Hepatocyte (in vitro differentiated cells): ENCODE measurements around the gene RASGEF1C. TPM values are rescaled to one million over a fixed set of nuclear protein-coding genes. Genes with fewer than 3 reads are reported as not detected.

ENCODE experiments used
- DNase-seq: peaks from one replicate; pipeline ENCODE4 v3.0.0-alpha.2; 2016; ENCODE audit warnings: low spot score
- H2AFZ ChIP-seq: fragments of 200-600 bp; sonication (generic); 2 replicates; pipeline ENCODE4 v1.6.0; 2016; ENCODE audit warnings: antibody characterized with exemption, mild to moderate bottlenecking
- H3K27ac ChIP-seq: fragments of 200-600 bp; sonication (generic); 2 replicates; pipeline ENCODE4 v1.5.1; 2016; ENCODE audit warnings: mild to moderate bottlenecking
- H3K27me3 ChIP-seq: fragments of 200-600 bp; sonication (generic); 2 replicates; pipeline ENCODE4 v1.6.1; 2016
- H3K36me3 ChIP-seq: fragments of 200-600 bp; sonication (generic); replicated peaks from 2 replicates; pipeline ENCODE4 v1.5.1; 2016; ENCODE audit warnings: low read depth; ENCODE audit not compliant: insufficient read depth
- H3K4me1 ChIP-seq: fragments of 200-600 bp; sonication (generic); 2 replicates; pipeline ENCODE4 v1.5.1; 2016; ENCODE audit warnings: mild to moderate bottlenecking, moderate library complexity; ENCODE audit not compliant: insufficient read depth
- H3K4me2 ChIP-seq: fragments of 200-600 bp; sonication (generic); 2 replicates; pipeline ENCODE4 v1.6.0; 2016
- H3K4me3 ChIP-seq: fragments of 200-600 bp; sonication (generic); 2 replicates; pipeline ENCODE4 v1.5.1; 2016; ENCODE audit warnings: mild to moderate bottlenecking
- H3K79me2 ChIP-seq: fragments of 200-600 bp; sonication (generic); 2 replicates; pipeline ENCODE4 v1.6.0; 2017; ENCODE audit warnings: mild to moderate bottlenecking
- H3K9me2 ChIP-seq: fragments of 200-600 bp; sonication (generic); replicated peaks from 2 replicates; pipeline ENCODE4 v1.6.0; 2017; ENCODE audit warnings: mild to moderate bottlenecking; ENCODE audit not compliant: insufficient read depth
- H3K9me3 ChIP-seq: fragments of 200-600 bp; sonication (generic); 2 replicates; pipeline ENCODE4 v1.5.1; 2016; ENCODE audit warnings: low read depth, mild to moderate bottlenecking
- H4K20me1 ChIP-seq: fragments of 200-600 bp; sonication (generic); 2 replicates; pipeline ENCODE4 v1.6.0; 2016; ENCODE audit warnings: mild to moderate bottlenecking; ENCODE audit not compliant: insufficient read depth, poor library complexity, severe bottlenecking
- EZH2 ChIP-seq: fragments of 200-600 bp; sonication (generic); IDR thresholded peaks from 2 replicates; pipeline ENCODE4 v1.6.1; 2016; ENCODE audit warnings: antibody characterized with exemption, mild to moderate bottlenecking, borderline replicate concordance
- EZH2phosphoT487 ChIP-seq: fragments of 200-600 bp; sonication (generic); IDR thresholded peaks from one replicate; pipeline ENCODE4 v1.6.1; 2018; ENCODE audit warnings: antibody characterized with exemption, mild to moderate bottlenecking, low read depth, moderate library complexity; ENCODE audit not compliant: unreplicated experiment, severe bottlenecking
- WGBS: methylation state at CpG from one replicate; pipeline ENCODE4 v1.1.6; 2016; ENCODE audit warnings: low lambda C conversion rate; ENCODE audit errors: missing lambda C conversion rate; 5-methylcytosine and 5-hydroxymethylcytosine counted together
- polyA plus RNA-seq: library from polyadenylated mRNA; unstranded; fragments of >200 nt; fragmentation: Nextera tagmentation; extraction: Ambion mirVana; gene quantifications from 2 replicates; pipeline ENCODE4 v1.2.1, GENCODE V29; 2016
- total RNA-seq: library from RNA; depleted of rRNA; stranded (reverse); fragments of >200 nt; gene quantifications from 2 replicates; pipeline ENCODE4 v1.2.3, GENCODE V29; 2014
- TF ChIP-seq, protein P1 (sequence below): fragments of 200-600 bp; sonication (generic); IDR thresholded peaks from 2 replicates; pipeline ENCODE4 v1.5.1; 2016; ENCODE audit warnings: antibody characterized with exemption, mild to moderate bottlenecking; ENCODE audit not compliant: poor library complexity

RASGEF1C gene
- total and polyA plus RNA-seq, 2 experiments from 2014 or later: not detected

GRCh38 chr5:180135967-180136629 is 72.9 kb downstream of the RASGEF1C start:
- no peak overlapping the region for H3K27ac ChIP-seq
- no peaks in the 10 kb centered on the region for H3K4me1 ChIP-seq
- H3K4me2 ChIP-seq: no peak overlapping the region
- WGBS: 93% methylated on average over 23 of the region's 43 CpGs
- H4K20me1 ChIP-seq: no peaks in the 10 kb centered on the region
- H3K9me2 ChIP-seq: no peaks in the 10 kb centered on the region
- H3K9me3 ChIP-seq: no peaks in the 10 kb centered on the region
- no peak overlapping the region for H2AFZ ChIP-seq
- no peaks in the 10 kb centered on the region for H3K79me2 ChIP-seq
- no peaks in the 10 kb centered on the region for H3K27me3 ChIP-seq
- TF ChIP-seq, protein P1, sequence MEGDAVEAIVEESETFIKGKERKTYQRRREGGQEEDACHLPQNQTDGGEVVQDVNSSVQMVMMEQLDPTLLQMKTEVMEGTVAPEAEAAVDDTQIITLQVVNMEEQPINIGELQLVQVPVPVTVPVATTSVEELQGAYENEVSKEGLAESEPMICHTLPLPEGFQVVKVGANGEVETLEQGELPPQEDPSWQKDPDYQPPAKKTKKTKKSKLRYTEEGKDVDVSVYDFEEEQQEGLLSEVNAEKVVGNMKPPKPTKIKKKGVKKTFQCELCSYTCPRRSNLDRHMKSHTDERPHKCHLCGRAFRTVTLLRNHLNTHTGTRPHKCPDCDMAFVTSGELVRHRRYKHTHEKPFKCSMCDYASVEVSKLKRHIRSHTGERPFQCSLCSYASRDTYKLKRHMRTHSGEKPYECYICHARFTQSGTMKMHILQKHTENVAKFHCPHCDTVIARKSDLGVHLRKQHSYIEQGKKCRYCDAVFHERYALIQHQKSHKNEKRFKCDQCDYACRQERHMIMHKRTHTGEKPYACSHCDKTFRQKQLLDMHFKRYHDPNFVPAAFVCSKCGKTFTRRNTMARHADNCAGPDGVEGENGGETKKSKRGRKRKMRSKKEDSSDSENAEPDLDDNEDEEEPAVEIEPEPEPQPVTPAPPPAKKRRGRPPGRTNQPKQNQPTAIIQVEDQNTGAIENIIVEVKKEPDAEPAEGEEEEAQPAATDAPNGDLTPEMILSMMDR: no peak
- TF ChIP-seq EZH2phosphoT487 (no peak), EZH2 (no peak)
- H3K36me3 ChIP-seq: no peaks in the 10 kb centered on the region
- DNase-seq: no peak
- H3K4me3 ChIP-seq: no peak overlapping the region

DNA sequence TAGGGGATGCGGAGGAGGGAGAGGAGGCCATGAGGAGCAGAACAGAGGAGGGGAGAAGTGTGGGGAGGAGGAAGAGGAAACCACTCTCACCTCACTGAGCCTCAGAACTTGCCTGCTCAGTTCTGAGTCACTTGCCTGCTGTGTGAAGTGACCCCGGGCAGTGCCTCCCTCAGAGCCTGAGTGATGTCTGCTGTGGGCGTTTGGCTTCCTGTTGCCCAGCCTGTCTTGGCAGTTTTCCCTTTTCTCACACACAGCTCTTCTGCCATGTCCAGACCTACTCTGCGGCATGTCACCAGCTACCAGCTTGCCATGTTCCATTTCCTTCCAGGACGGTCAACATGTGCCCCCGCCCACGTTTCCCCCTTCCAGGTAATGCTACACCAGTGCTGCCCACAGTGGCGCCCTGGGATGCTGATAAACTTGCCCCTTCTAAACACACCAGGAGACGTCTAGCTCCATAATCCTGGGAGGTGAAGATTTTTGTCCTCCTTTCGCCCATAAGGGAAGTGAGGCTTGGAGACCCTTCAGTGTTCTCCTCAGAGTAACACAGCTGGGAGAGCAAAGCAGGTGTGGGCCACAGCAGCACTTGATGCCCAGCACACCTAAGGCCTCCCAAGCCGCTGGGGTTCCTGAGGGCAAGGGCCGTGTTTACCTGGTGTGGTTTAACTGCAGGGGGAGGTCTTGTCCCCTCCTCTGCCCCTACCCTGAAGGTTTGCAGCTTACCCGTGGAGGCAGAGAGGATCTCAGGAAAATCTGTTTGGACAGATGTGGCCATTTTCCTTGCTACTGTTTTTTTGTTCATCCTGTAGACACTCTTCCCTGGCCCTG is 73.7 kb downstream of the RASGEF1C start:
- Histone ChIP-seq H2AFZ (no peak overlapping the region), H3K79me2 (no peaks in the 10 kb centered on the region), H3K36me3 (no peaks in the 10 kb centered on the region), H4K20me1 (no peaks in the 10 kb centered on the region), H3K27me3 (no peaks in the 10 kb centered on the region), H3K9me3 (no peaks in the 10 kb centered on the region), H3K4me1 (no peaks in the 10 kb centered on the region), H3K27ac (no peak overlapping the region), H3K4me3 (no peak overlapping the region), H3K4me2 (no peak overlapping the region), H3K9me2 (no peaks in the 10 kb centered on the region)
- TF ChIP-seq EZH2 (no peak), EZH2phosphoT487 (no peak)
- TF ChIP-seq, protein P1: no peak
- no peak for DNase-seq
- WGBS: 78% methylated on average over 13 of the region's 13 CpGs

GRCh38 chr5:180133971-180134508 is 75.0 kb downstream of the RASGEF1C start:
- TF ChIP-seq, protein P1: no peak
- TF ChIP-seq EZH2phosphoT487: no peak
- no peak for TF ChIP-seq EZH2
- Histone ChIP-seq H2AFZ (no peak overlapping the region), H3K4me1 (no peaks in the 10 kb centered on the region), H3K27me3 (no peaks in the 10 kb centered on the region), H3K4me2 (no peak overlapping the region), H3K9me3 (no peaks in the 10 kb centered on the region), H3K36me3 (no peaks in the 10 kb centered on the region), H3K27ac (no peak overlapping the region), H3K9me2 (no peaks in the 10 kb centered on the region), H3K4me3 (no peak overlapping the region), H4K20me1 (no peaks in the 10 kb centered on the region), H3K79me2 (no peaks in the 10 kb centered on the region)
- WGBS: 95% methylated on average over 9 of the region's 9 CpGs
- no peak for DNase-seq
